Panc1 (cell line): ENCODE results near the gene SBNO2. TPM values are rescaled to one million over a fixed set of nuclear protein-coding genes. Genes with fewer than 3 reads are reported as not detected.

Source experiments
- ATAC-seq: fragments of 200-7000 bp; cut with Tn5 transposase; 2 replicates; pipeline ENCODE4 v1.9.1; 2020; ENCODE audit warnings: mild to moderate bottlenecking, moderate library complexity
- BruUV-seq: library from RNA; stranded (reverse); fragments of 400-500 nt; replicated peaks from 2 replicates; lab custom pipeline; 2021; lab: Mats Ljungman, UMichigan
- CTCF ChIA-PET: fragments of 300-600 bp; sonication (Branson Sonifier 250); formaldehyde crosslinking; loops from one replicate; lab custom pipeline; 2022; ENCODE audit warnings: antibody characterized with exemption; lab: Charles Lee
- POLR2A ChIA-PET: fragments of 300-600 bp; sonication (Branson Sonifier 250); formaldehyde crosslinking; loops from one replicate; lab custom pipeline; 2022; ENCODE audit warnings: antibody characterized with exemption; lab: Charles Lee
- DNase-seq: peaks from one replicate; pipeline ENCODE4 v3.0.0-alpha.2; 2010; ENCODE audit warnings: low read depth, low spot score
- H3K27ac ChIP-seq: 2 replicates; pipeline ENCODE4 v1.5.1; 2011; ENCODE audit warnings: mild to moderate bottlenecking, low read length, inconsistent platforms
- H3K27me3 ChIP-seq: fragments of 200-500 bp; sonication (Bioruptor generic); 2 replicates; pipeline ENCODE4 v1.6.0; 2014; ENCODE audit warnings: low read length, inconsistent platforms; ENCODE audit not compliant: control insufficient read depth, insufficient read depth
- H3K36me3 ChIP-seq: fragments of 200-500 bp; sonication (Bioruptor generic); 2 replicates; pipeline ENCODE4 v1.5.1; 2014; ENCODE audit warnings: inconsistent platforms, mild to moderate bottlenecking, low read length, moderate library complexity; ENCODE audit not compliant: control insufficient read depth, insufficient read depth
- H3K4me1 ChIP-seq: 2 replicates; pipeline ENCODE4 v1.5.1; 2011; ENCODE audit warnings: inconsistent platforms, mild to moderate bottlenecking, low read length, moderate library complexity; ENCODE audit not compliant: control insufficient read depth, insufficient read depth
- H3K4me3 ChIP-seq, 2 experiments: 2 replicates each; pipeline ENCODE4 v1.5.1; 2011 to 2012; ENCODE audit warnings: low read depth in 2 of 2, low read length in 2 of 2, mild to moderate bottlenecking in 2 of 2, inconsistent platforms in 1 of 2, moderate library complexity in 1 of 2
- H3K9me3 ChIP-seq: fragments of 200-500 bp; sonication (Bioruptor generic); 2 replicates; pipeline ENCODE4 v1.5.1; 2014; ENCODE audit warnings: low read depth, mild to moderate bottlenecking, inconsistent platforms, low read length, moderate library complexity; ENCODE audit not compliant: control insufficient read depth, insufficient read depth
- CTCF ChIP-seq: fragments of 450-650 bp; IDR thresholded peaks from 2 replicates; pipeline ENCODE4 v1.5.1; 2017; ENCODE audit warnings: mild to moderate bottlenecking
- POLR2AphosphoS5 ChIP-seq: IDR thresholded peaks from 2 replicates; pipeline ENCODE4 v1.6.1; 2012; ENCODE audit warnings: mild to moderate bottlenecking, low read depth, low read length, moderate library complexity
- SIN3A ChIP-seq: IDR thresholded peaks from 2 replicates; pipeline ENCODE4 v1.6.1; 2012; ENCODE audit warnings: low read depth, mild to moderate bottlenecking, low read length, moderate library complexity, borderline replicate concordance; ENCODE audit not compliant: insufficient read depth
- TCF7L2 ChIP-seq: IDR thresholded peaks from 2 replicates; pipeline ENCODE4 v1.6.1; 2011; ENCODE audit warnings: mild to moderate bottlenecking, low read depth, low read length, inconsistent platforms
- in situ Hi-C: cut with HindIII; loops from 2 replicates; pipeline ENCODE4 v1.10.0; 2016; ENCODE audit warnings: low sequenced_read_pairs, low pct_unique_long_range_greater_than_20kb
- intact Hi-C: fragments of 100-400 bp; cut with micrococcal nuclease; formaldehyde crosslinking; loops from one replicate; pipeline ENCODE4 v1.10.0; 2022; ENCODE audit not compliant: unreplicated experiment
- total RNA-seq: library from RNA; stranded (reverse); gene quantifications from one replicate; pipeline ENCODE4 v1.2.1, GENCODE V29; 2021; ENCODE audit not compliant: unreplicated experiment
- TF ChIP-seq, protein P1 (sequence below), 2 experiments: IDR thresholded peaks; 2 replicates each; pipeline ENCODE4 v1.6.1; 2011 to 2012; ENCODE audit warnings: low read depth in 2 of 2, control low read depth in 1 of 2, low read length in 1 of 2, mild to moderate bottlenecking in 1 of 2, moderate library complexity in 1 of 2; ENCODE audit not compliant: insufficient read depth in 1 of 2

The SBNO2 gene
- total RNA-seq, 1 experiment from 2014 or later: 101 TPM

DNA sequence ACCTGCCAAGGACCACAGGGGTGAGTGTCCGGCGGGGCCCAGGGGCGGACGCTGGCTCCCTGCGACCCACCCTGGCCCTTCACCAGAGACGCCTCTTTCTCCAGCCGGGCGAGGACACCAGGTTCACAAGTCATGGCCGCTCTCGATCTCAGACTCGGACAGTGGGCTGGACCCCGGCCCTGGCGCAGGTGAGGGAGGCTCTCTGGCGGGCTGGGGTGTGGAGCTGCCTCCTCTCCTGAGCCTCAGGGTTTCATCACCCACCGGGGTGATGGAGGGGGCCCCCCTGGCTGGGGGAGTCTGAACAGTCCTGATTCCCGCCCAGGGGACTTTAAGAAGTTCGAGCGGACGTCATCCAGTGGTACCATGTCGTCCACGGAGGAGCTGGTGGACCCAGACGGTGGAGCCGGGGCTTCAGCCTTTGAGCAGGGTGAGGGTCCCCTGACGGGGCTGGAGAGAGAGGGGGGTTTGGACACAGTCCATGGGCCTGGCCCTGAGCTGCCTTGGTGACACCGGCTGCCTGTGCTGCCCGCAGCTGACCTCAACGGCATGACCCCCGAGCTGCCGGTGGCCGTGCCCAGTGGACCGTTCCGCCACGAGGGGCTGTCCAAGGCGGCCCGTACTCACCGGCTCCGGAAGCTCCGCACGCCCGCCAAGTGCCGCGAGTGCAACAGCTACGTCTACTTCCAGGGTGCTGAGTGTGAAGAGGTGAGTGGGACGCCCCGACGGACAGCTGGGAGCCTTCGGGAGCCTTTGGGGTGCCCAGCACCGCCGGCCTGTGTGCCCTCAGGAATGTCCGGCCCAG, 93.5 kb downstream of the SBNO2 start:
- POLR2A ChIA-PET: no interaction called here
- Histone ChIP-seq H3K27ac (no peak overlapping the region), H3K4me3 (no peak overlapping the region), H3K36me3 (no peaks in the 10 kb centered on the region), H3K9me3 (no peaks in the 10 kb centered on the region), H3K4me1 (peaks cover 4% of the 10 kb centered on the region), H3K27me3 (no peaks in the 10 kb centered on the region)
- intact Hi-C loops (no loop called here), in situ Hi-C loops (no loop called here)
- no TSS peak for BruUV-seq
- TF ChIP-seq, protein P1, sequence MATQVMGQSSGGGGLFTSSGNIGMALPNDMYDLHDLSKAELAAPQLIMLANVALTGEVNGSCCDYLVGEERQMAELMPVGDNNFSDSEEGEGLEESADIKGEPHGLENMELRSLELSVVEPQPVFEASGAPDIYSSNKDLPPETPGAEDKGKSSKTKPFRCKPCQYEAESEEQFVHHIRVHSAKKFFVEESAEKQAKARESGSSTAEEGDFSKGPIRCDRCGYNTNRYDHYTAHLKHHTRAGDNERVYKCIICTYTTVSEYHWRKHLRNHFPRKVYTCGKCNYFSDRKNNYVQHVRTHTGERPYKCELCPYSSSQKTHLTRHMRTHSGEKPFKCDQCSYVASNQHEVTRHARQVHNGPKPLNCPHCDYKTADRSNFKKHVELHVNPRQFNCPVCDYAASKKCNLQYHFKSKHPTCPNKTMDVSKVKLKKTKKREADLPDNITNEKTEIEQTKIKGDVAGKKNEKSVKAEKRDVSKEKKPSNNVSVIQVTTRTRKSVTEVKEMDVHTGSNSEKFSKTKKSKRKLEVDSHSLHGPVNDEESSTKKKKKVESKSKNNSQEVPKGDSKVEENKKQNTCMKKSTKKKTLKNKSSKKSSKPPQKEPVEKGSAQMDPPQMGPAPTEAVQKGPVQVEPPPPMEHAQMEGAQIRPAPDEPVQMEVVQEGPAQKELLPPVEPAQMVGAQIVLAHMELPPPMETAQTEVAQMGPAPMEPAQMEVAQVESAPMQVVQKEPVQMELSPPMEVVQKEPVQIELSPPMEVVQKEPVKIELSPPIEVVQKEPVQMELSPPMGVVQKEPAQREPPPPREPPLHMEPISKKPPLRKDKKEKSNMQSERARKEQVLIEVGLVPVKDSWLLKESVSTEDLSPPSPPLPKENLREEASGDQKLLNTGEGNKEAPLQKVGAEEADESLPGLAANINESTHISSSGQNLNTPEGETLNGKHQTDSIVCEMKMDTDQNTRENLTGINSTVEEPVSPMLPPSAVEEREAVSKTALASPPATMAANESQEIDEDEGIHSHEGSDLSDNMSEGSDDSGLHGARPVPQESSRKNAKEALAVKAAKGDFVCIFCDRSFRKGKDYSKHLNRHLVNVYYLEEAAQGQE (IDR thresholded peaks at IDR 0.05; ENCODE audit: insufficient read depth in 1 of 2, low read depth in 2 of 2, low read length in 1 of 2): no peak
- no peak for TF ChIP-seq TCF7L2
- no peak for TF ChIP-seq CTCF
- TF ChIP-seq POLR2AphosphoS5: no peak
- TF ChIP-seq SIN3A: no peak
- no peak for ATAC-seq
- CTCF ChIA-PET: no interaction called here
- no peak for DNase-seq

DNA sequence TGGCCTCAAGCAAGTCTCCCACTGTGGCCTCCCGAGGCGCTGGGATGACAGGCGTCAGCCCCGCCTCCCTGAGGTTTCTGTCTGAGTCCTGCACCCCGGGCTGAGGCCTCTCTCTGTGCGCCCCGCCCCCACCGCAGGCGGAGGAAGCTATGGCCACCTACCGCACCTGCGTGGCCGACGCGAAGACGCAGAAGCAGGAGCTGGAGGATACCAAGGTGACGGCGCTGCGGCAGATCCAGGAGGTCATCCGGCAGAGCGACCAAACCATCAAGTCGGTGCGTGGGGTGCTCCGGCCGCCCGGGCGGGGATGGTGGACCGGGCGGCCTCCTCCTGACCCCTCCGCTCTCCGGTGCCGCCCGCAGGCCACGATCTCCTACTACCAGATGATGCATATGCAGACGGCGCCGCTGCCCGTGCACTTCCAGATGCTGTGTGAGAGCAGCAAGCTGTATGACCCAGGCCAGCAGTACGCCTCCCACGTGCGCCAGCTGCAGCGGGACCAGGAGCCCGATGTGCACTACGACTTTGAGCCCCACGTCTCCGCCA, 94.4 kb downstream of the SBNO2 start:
- H3K27me3 ChIP-seq: no peaks in the 10 kb centered on the region
- H3K4me1 ChIP-seq: peaks cover 4% of the 10 kb centered on the region
- POLR2A ChIA-PET: interaction anchor here (0.6 kb wide), 1 partner anchor 89 kb away, joined by 8 read pairs; no protein-coding TSS in a partner anchor
- ATAC-seq (no peak), DNase-seq (no peak)
- intact Hi-C loops: no loop called here
- in situ Hi-C loops: no loop called here
- BruUV-seq: no TSS peak
- H3K27ac ChIP-seq: no peak overlapping the region
- TF ChIP-seq, protein P1 (IDR thresholded peaks at IDR 0.05; ENCODE audit: insufficient read depth in 1 of 2, low read depth in 2 of 2, low read length in 1 of 2): no peak
- TF ChIP-seq TCF7L2 (no peak), CTCF (no peak), SIN3A (no peak), POLR2AphosphoS5 (no peak)
- CTCF ChIA-PET: no interaction called here
- H3K36me3 ChIP-seq: no peaks in the 10 kb centered on the region
- no peaks in the 10 kb centered on the region for H3K9me3 ChIP-seq
- no peak overlapping the region for H3K4me3 ChIP-seq
